OCI-LY1 (cell line): Measurements from ENCODE around the gene LENG1.

Experiments used
- H2AFZ ChIP-seq: fragments of 200-600 bp; sonication (generic), shearing (Covaris generic); 2 replicates; pipeline ENCODE4 v1.6.0; 2014; ENCODE audit warnings: antibody characterized with exemption, mild to moderate bottlenecking, low read length
- H3F3A ChIP-seq: fragments of 200-600 bp; sonication (generic), shearing (Covaris generic); 2 replicates; pipeline ENCODE4 v1.6.0; 2014; ENCODE audit warnings: mild to moderate bottlenecking, antibody characterized with exemption, low read length, moderate library complexity; ENCODE audit not compliant: insufficient read depth
- H3K27ac ChIP-seq: fragments of 200-600 bp; sonication (generic); 2 replicates; pipeline ENCODE4 v1.5.1; 2014; ENCODE audit warnings: low read length, mixed run types, mild to moderate bottlenecking, low read depth; ENCODE audit not compliant: poor library complexity, severe bottlenecking
- H3K27me3 ChIP-seq: fragments of 200-600 bp; sonication (generic); 2 replicates; pipeline ENCODE4 v1.6.0; 2014; ENCODE audit warnings: antibody characterized with exemption, mild to moderate bottlenecking, low read length, moderate library complexity; ENCODE audit not compliant: insufficient read depth
- H3K36me3 ChIP-seq: fragments of 200-600 bp; sonication (generic); 2 replicates; pipeline ENCODE4 v1.6.1; 2014; ENCODE audit warnings: mild to moderate bottlenecking, antibody characterized with exemption, low read length, moderate library complexity, mixed read lengths; ENCODE audit not compliant: insufficient read depth
- H3K4me1 ChIP-seq: fragments of 200-600 bp; sonication (generic); 2 replicates; pipeline ENCODE4 v1.5.1; 2014; ENCODE audit warnings: mild to moderate bottlenecking, low read length, moderate library complexity; ENCODE audit not compliant: insufficient read depth, severe bottlenecking
- H3K4me2 ChIP-seq: fragments of 200-600 bp; sonication (generic), shearing (Covaris generic); 2 replicates; pipeline ENCODE4 v1.6.1; 2014; ENCODE audit warnings: low read length
- H3K4me3 ChIP-seq: fragments of 200-600 bp; sonication (generic); 2 replicates; pipeline ENCODE4 v1.5.1; 2014; ENCODE audit warnings: low read length, low read depth, mild to moderate bottlenecking, mixed read lengths; ENCODE audit not compliant: poor library complexity, severe bottlenecking
- H3K79me2 ChIP-seq: fragments of 200-600 bp; shearing (Covaris generic); 2 replicates; pipeline ENCODE4 v1.6.1; 2016; ENCODE audit warnings: mixed run types, low read length, mixed read lengths; ENCODE audit not compliant: insufficient read depth
- H3K9ac ChIP-seq: fragments of 200-600 bp; sonication (generic), shearing (Covaris generic); 2 replicates; pipeline ENCODE4 v1.6.1; 2014; ENCODE audit warnings: mild to moderate bottlenecking, low read length, mixed read lengths
- H3K9me2 ChIP-seq: fragments of 200-600 bp; sonication (generic), shearing (Covaris generic); 2 replicates; pipeline ENCODE4 v1.6.1; 2014; ENCODE audit warnings: low read depth, mild to moderate bottlenecking, low read length, mixed read lengths
- H3K9me3 ChIP-seq: fragments of 200-600 bp; shearing (Covaris generic); 2 replicates; pipeline ENCODE4 v1.6.1; 2014; ENCODE audit warnings: low read length, mixed read lengths
- H4K20me1 ChIP-seq: fragments of 200-600 bp; sonication (generic), shearing (Covaris generic); 2 replicates; pipeline ENCODE4 v1.6.0; 2016; ENCODE audit warnings: mild to moderate bottlenecking, low read length; ENCODE audit not compliant: insufficient read depth
- CTCF ChIP-seq: fragments of 200-600 bp; sonication (generic), shearing (Covaris generic); IDR thresholded peaks from 2 replicates; pipeline ENCODE4 v1.5.1; 2017; ENCODE audit warnings: mild to moderate bottlenecking, antibody characterized with exemption, low read length, moderate library complexity, mixed read lengths
- EZH2 ChIP-seq: fragments of 200-600 bp; sonication (generic), shearing (Covaris generic); IDR thresholded peaks from 2 replicates; pipeline ENCODE4 v1.8.0; 2017; ENCODE audit warnings: borderline replicate concordance, mixed run types, mild to moderate bottlenecking, antibody characterized with exemption, low read length, moderate library complexity, mixed read lengths

The LENG1 gene

GRCh38 chr19:54189735-54190502 lies 30.4 kb upstream of the LENG1 start:
- H3K79me2 ChIP-seq: no peaks in the 10 kb centered on the region
- H3K4me1 ChIP-seq: peaks cover 21% of the 10 kb centered on the region
- H3K27ac ChIP-seq: peak overlapping the region; percentile 92
- H3K4me2 ChIP-seq: peak overlapping the region; percentile 93
- no peaks in the 10 kb centered on the region for H3K9me2 ChIP-seq
- H3K9ac ChIP-seq: peak overlapping the region; percentile 92
- H3K9me3 ChIP-seq: no peaks in the 10 kb centered on the region
- no peaks in the 10 kb centered on the region for H3F3A ChIP-seq
- H3K4me3 ChIP-seq: peak overlapping the region; percentile 82
- TF ChIP-seq EZH2 (no peak), CTCF (no peak)
- no peaks in the 10 kb centered on the region for H4K20me1 ChIP-seq
- H3K36me3 ChIP-seq: peaks cover 16% of the 10 kb centered on the region; the same call in 1 of the 2 replicates
- H2AFZ ChIP-seq: no peak overlapping the region
- H3K27me3 ChIP-seq: no peaks in the 10 kb centered on the region

GRCh38 chr19:54189145-54189734 lies 29.7 kb upstream of the LENG1 start, which contains the start of gene MBOAT7:
MBOAT7 (minus strand) TSS chr19:54189580; CDS start chr19:54188508, 1,072 bp downstream.
- Histone ChIP-seq H3K4me3 (peak within 1 kb of the TSS; percentile 82), H3K4me2 (peak within 1 kb of the TSS; percentile 93), H4K20me1 (no peaks in the 10 kb centered on the region), H3K27me3 (no peaks in the 10 kb centered on the region), H3K79me2 (no peaks in the 10 kb centered on the region), H3K36me3 (peaks cover 11% of the 10 kb centered on the region; the same call in 1 of the 2 replicates), H3K4me1 (peaks cover 21% of the 10 kb centered on the region), H3K9me2 (no peaks in the 10 kb centered on the region), H3K9ac (peak within 1 kb of the TSS; percentile 92), H3F3A (no peaks in the 10 kb centered on the region), H3K27ac (peak within 1 kb of the TSS; percentile 92), H3K9me3 (no peaks in the 10 kb centered on the region), H2AFZ (no peak within 1 kb of the TSS)
- TF ChIP-seq EZH2 (no peak), CTCF (peak; percentile 52)

- no peaks in the 10 kb centered on the region for H3K27me3 ChIP-seq
- H3K36me3 ChIP-seq: peaks cover 7% of the 10 kb centered on the region; the same call in 1 of the 2 replicates
- peaks cover 21% of the 10 kb centered on the region for H3K4me1 ChIP-seq
- H3F3A ChIP-seq: no peaks in the 10 kb centered on the region
- H2AFZ ChIP-seq: no peak overlapping the region
- peak overlapping the region; percentile 92 for H3K9ac ChIP-seq
- no peaks in the 10 kb centered on the region for H3K9me3 ChIP-seq
- no peak for TF ChIP-seq CTCF
- TF ChIP-seq EZH2: no peak
- peak overlapping the region; percentile 92 for H3K27ac ChIP-seq
- H3K79me2 ChIP-seq: no peaks in the 10 kb centered on the region
- H3K4me2 ChIP-seq: peak overlapping the region; percentile 93
- no peaks in the 10 kb centered on the region for H4K20me1 ChIP-seq
- no peaks in the 10 kb centered on the region for H3K9me2 ChIP-seq
- peak overlapping the region; percentile 82 for H3K4me3 ChIP-seq
Observed at GRCh38 chr19:54188215-54188871, 28.8 kb upstream of the LENG1 start.
